Measurements from ENCODE around the gene CRTC1. TPM values are rescaled to one million over a fixed set of nuclear protein-coding genes. Genes with fewer than 3 reads are reported as not detected.

The CRTC1 gene
- total RNA-seq, 4 donors from 2014 or later = 2.4 to 17.5 (median 6.7) TPM

GRCh38 chr19:18800636-18801035 is 117.2 kb downstream of the CRTC1 start:
- intact Hi-C loops (cut with DNase I; ENCODE audit: low total_unique reads) = no loop called here
- TF ChIP-seq CTCF (IDR thresholded peaks at IDR 0.05) = no peak
- no peak for TF ChIP-seq POLR2A (IDR thresholded peaks at IDR 0.05)
- Histone ChIP-seq H3K4me1 (no peaks in the 10 kb centered on the region), H3K4me3 (no peak overlapping the region), H3K9me3 (no peaks in the 10 kb centered on the region), H3K36me3 (no peaks in the 10 kb centered on the region), H3K27ac (no peak overlapping the region), H3K27me3 (no peaks in the 10 kb centered on the region)
- no peak for DNase-seq

- no peaks in the 10 kb centered on the region for H3K36me3 ChIP-seq
- no peak for DNase-seq
- intact Hi-C loops (cut with DNase I; ENCODE audit: low total_unique reads) = no loop called here
- no peak overlapping the region for H3K4me3 ChIP-seq
- no peaks in the 10 kb centered on the region for H3K27me3 ChIP-seq
- no peaks in the 10 kb centered on the region for H3K9me3 ChIP-seq
- no peaks in the 10 kb centered on the region for H3K4me1 ChIP-seq
- TF ChIP-seq POLR2A (IDR thresholded peaks at IDR 0.05) = no peak
- TF ChIP-seq CTCF (IDR thresholded peaks at IDR 0.05) = no peak
- H3K27ac ChIP-seq = no peak overlapping the region
Observed at GRCh38 chr19:18802354-18802753, 118.9 kb downstream of the CRTC1 start.

GRCh38 chr19:18803550-18804138 is 120.2 kb downstream of the CRTC1 start:
- TF ChIP-seq POLR2A (IDR thresholded peaks at IDR 0.05) = no peak
- TF ChIP-seq CTCF (IDR thresholded peaks at IDR 0.05) = no peak
- H3K36me3 ChIP-seq = no peaks in the 10 kb centered on the region
- H3K27ac ChIP-seq = no peak overlapping the region
- no peak overlapping the region for H3K4me3 ChIP-seq
- no peaks in the 10 kb centered on the region for H3K9me3 ChIP-seq
- no peak for DNase-seq
- intact Hi-C loops (cut with DNase I; ENCODE audit: low total_unique reads) = no loop called here
- H3K4me1 ChIP-seq = no peaks in the 10 kb centered on the region
- no peaks in the 10 kb centered on the region for H3K27me3 ChIP-seq

- no peak for DNase-seq
- TF ChIP-seq CTCF (IDR thresholded peaks at IDR 0.05) = no peak
- TF ChIP-seq POLR2A (IDR thresholded peaks at IDR 0.05) = no peak
- Histone ChIP-seq H3K4me1 (no peaks in the 10 kb centered on the region), H3K27me3 (no peaks in the 10 kb centered on the region), H3K36me3 (no peaks in the 10 kb centered on the region), H3K4me3 (no peak overlapping the region), H3K9me3 (no peaks in the 10 kb centered on the region), H3K27ac (no peak overlapping the region)
- intact Hi-C loops (cut with DNase I; ENCODE audit: low total_unique reads) = no loop called here
Observed at GRCh38 chr19:18804139-18804601, 120.7 kb downstream of the CRTC1 start.

GRCh38 chr19:18804643-18805042 is 121.2 kb downstream of the CRTC1 start:
- H3K27ac ChIP-seq = no peak overlapping the region
- no peak overlapping the region for H3K4me3 ChIP-seq
- TF ChIP-seq POLR2A (IDR thresholded peaks at IDR 0.05) (no peak), CTCF (IDR thresholded peaks at IDR 0.05) (no peak)
- intact Hi-C loops (cut with DNase I; ENCODE audit: low total_unique reads) = no loop called here
- no peaks in the 10 kb centered on the region for H3K36me3 ChIP-seq
- no peak for DNase-seq
- no peaks in the 10 kb centered on the region for H3K9me3 ChIP-seq
- no peaks in the 10 kb centered on the region for H3K4me1 ChIP-seq
- H3K27me3 ChIP-seq = no peaks in the 10 kb centered on the region

All from uterus (tissue), 4 donors.